Osteoblast (primary cell): ENCODE data around the gene LIN52. TPM values are rescaled to one million over a fixed set of nuclear protein-coding genes. Genes with fewer than 3 reads are reported as not detected.
A peak's percentile ranks its signal among the peaks of the same experiment; 100 is the strongest.

ENCODE experiments used
- DNase-seq: peaks from one replicate; pipeline ENCODE4 v3.0.0; 2011; ENCODE audit warnings: low spot score, mixed read lengths; ENCODE audit not compliant: insufficient read length; ENCODE audit errors: missing footprints
- H2AFZ ChIP-seq: 2 replicates; pipeline ENCODE4 v1.6.0; 2011; ENCODE audit warnings: mild to moderate bottlenecking, low read length
- H3K27ac ChIP-seq: 2 replicates; pipeline ENCODE4 v1.5.1; 2011; ENCODE audit warnings: mild to moderate bottlenecking, low read depth, low read length, moderate library complexity
- H3K27me3 ChIP-seq: 2 replicates; pipeline ENCODE4 v1.6.0; 2012; ENCODE audit warnings: mild to moderate bottlenecking, control low read depth, inconsistent platforms, low read length, moderate library complexity; ENCODE audit not compliant: insufficient read depth
- H3K36me3 ChIP-seq: 2 replicates; pipeline ENCODE4 v1.5.1; 2011; ENCODE audit warnings: mild to moderate bottlenecking, low read length, control low read depth, moderate library complexity; ENCODE audit not compliant: insufficient read depth
- H3K4me1 ChIP-seq: 2 replicates; pipeline ENCODE4 v1.5.1; 2011; ENCODE audit warnings: mild to moderate bottlenecking, low read length, control low read depth, moderate library complexity; ENCODE audit not compliant: insufficient read depth
- H3K4me2 ChIP-seq: 2 replicates; pipeline ENCODE4 v1.6.0; 2011; ENCODE audit warnings: mild to moderate bottlenecking, low read length; ENCODE audit not compliant: insufficient read depth
- H3K4me3 ChIP-seq: fragments of 200-600 bp; sonication (generic); 3 replicates; pipeline ENCODE4 v1.5.1; 2012; ENCODE audit warnings: mild to moderate bottlenecking, low read length, inconsistent platforms; ENCODE audit not compliant: insufficient read depth
- H3K79me2 ChIP-seq: 2 replicates; pipeline ENCODE4 v1.6.0; 2012; ENCODE audit warnings: mild to moderate bottlenecking, low read length, control low read depth, inconsistent platforms; ENCODE audit not compliant: insufficient read depth
- H3K9me3 ChIP-seq: 2 replicates; pipeline ENCODE4 v1.5.1; 2011; ENCODE audit warnings: low read depth, low read length, control low read depth
- H4K20me1 ChIP-seq: 2 replicates; pipeline ENCODE4 v1.6.0; 2012; ENCODE audit warnings: mild to moderate bottlenecking, low read length, control low read depth; ENCODE audit not compliant: insufficient read depth
- total RNA-seq: library from RNA; depleted of rRNA; stranded (reverse); fragments of >200 nt; gene quantifications from 2 replicates; pipeline ENCODE4 v1.2.3, GENCODE V29; 2012
- TF ChIP-seq, protein P1 (sequence below): IDR thresholded peaks from 2 replicates; pipeline ENCODE4 v1.5.1; 2011; ENCODE audit warnings: mild to moderate bottlenecking, low read depth, low read length, moderate library complexity; ENCODE audit errors: extremely low read depth

The LIN52 gene
- total RNA-seq, 1 donor, result 6.9 TPM

- Histone ChIP-seq H3K36me3 (no peaks in the 10 kb centered on the region), H3K79me2 (no peaks in the 10 kb centered on the region), H4K20me1 (no peaks in the 10 kb centered on the region), H3K4me1 (no peaks in the 10 kb centered on the region), H3K27me3 (peaks cover 46% of the 10 kb centered on the region), H2AFZ (no peak overlapping the region), H3K27ac (no peak overlapping the region), H3K4me2 (no peak overlapping the region), H3K9me3 (peaks cover 2% of the 10 kb centered on the region), H3K4me3 (no peak overlapping the region)
- no peak for DNase-seq
- TF ChIP-seq, protein P1, sequence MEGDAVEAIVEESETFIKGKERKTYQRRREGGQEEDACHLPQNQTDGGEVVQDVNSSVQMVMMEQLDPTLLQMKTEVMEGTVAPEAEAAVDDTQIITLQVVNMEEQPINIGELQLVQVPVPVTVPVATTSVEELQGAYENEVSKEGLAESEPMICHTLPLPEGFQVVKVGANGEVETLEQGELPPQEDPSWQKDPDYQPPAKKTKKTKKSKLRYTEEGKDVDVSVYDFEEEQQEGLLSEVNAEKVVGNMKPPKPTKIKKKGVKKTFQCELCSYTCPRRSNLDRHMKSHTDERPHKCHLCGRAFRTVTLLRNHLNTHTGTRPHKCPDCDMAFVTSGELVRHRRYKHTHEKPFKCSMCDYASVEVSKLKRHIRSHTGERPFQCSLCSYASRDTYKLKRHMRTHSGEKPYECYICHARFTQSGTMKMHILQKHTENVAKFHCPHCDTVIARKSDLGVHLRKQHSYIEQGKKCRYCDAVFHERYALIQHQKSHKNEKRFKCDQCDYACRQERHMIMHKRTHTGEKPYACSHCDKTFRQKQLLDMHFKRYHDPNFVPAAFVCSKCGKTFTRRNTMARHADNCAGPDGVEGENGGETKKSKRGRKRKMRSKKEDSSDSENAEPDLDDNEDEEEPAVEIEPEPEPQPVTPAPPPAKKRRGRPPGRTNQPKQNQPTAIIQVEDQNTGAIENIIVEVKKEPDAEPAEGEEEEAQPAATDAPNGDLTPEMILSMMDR, result no peak
Measured at GRCh38 chr14:74231784-74232183, 147.0 kb downstream of the LIN52 start.

GRCh38 chr14:74235017-74235416 lies 150.3 kb downstream of the LIN52 start:
- DNase-seq, result peak; percentile 41
- no peaks in the 10 kb centered on the region for H3K4me1 ChIP-seq
- H4K20me1 ChIP-seq, result peaks cover 4% of the 10 kb centered on the region
- no peak overlapping the region for H3K4me3 ChIP-seq
- TF ChIP-seq, protein P1, result no peak
- peaks cover 2% of the 10 kb centered on the region for H3K9me3 ChIP-seq
- no peak overlapping the region for H3K27ac ChIP-seq
- H3K79me2 ChIP-seq, result no peaks in the 10 kb centered on the region
- no peak overlapping the region for H2AFZ ChIP-seq
- H3K4me2 ChIP-seq, result no peak overlapping the region
- peaks cover 54% of the 10 kb centered on the region for H3K27me3 ChIP-seq
- no peaks in the 10 kb centered on the region for H3K36me3 ChIP-seq

GRCh38 chr14:74237441-74237840 lies 152.7 kb downstream of the LIN52 start:
- no peak overlapping the region for H3K4me3 ChIP-seq
- H3K27me3 ChIP-seq, result peaks cover 67% of the 10 kb centered on the region
- DNase-seq, result peak; percentile 62
- peaks cover 4% of the 10 kb centered on the region for H4K20me1 ChIP-seq
- H3K9me3 ChIP-seq, result no peaks in the 10 kb centered on the region
- H3K4me1 ChIP-seq, result no peaks in the 10 kb centered on the region
- TF ChIP-seq, protein P1, result no peak
- H3K36me3 ChIP-seq, result no peaks in the 10 kb centered on the region
- no peak overlapping the region for H3K27ac ChIP-seq
- H3K79me2 ChIP-seq, result no peaks in the 10 kb centered on the region
- no peak overlapping the region for H2AFZ ChIP-seq
- H3K4me2 ChIP-seq, result no peak overlapping the region

DNA sequence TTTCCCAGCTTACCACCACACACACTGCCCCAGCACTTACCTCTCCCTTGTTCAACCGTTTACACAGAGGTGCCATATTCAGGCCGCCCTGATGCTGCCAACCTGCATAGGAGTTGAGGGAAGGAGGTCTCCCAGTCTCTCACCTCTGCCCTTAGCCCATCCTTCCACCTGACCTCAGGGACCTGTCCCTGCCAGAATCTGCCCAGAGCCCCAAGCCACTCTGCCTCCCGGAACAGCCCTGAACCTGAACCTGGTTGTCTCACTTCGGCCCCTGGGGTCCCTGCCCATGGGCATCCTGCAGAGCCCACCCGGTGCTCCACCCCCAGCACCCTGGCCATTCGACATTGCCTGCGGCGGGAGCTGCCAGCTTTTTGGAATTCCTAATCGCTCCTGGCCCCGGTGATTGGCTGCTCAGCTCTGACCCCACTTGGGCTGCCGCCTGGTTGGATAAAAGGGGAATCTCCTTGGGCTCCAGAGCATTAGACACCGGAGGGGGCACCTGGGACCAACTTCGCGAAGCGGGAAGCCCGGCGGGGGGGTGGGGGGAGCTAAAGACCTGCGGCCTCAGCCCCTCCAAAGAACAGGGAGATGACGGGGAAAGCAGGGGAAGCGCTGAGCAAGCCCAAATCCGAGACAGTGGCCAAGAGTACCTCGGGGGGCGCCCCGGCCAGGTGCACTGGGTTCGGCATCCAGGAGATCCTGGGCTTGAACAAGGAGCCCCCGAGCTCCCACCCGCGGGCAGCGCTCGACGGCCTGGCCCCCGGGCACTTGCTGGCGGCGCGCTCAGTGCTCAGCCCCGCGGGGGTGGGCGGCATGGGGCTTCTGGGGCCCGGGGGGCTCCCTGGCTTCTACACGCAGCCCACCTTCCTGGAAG lies 154.5 kb downstream of the LIN52 start, which contains the start of gene VSX2:
Gene VSX2, plus strand, starts transcription at position 476 of the 874 bp plus-strand sequence. Its CDS starts 113 bp downstream, at position 589.
- DNase-seq, result peak; percentile 63
- Histone ChIP-seq H3K36me3 (no peaks in the 10 kb centered on the region), H4K20me1 (peaks cover 7% of the 10 kb centered on the region), H3K27ac (no peak within 1 kb of the TSS), H3K9me3 (no peaks in the 10 kb centered on the region), H3K27me3 (peaks cover 80% of the 10 kb centered on the region), H3K4me1 (no peaks in the 10 kb centered on the region), H2AFZ (no peak within 1 kb of the TSS), H3K4me2 (no peak within 1 kb of the TSS), H3K79me2 (no peaks in the 10 kb centered on the region), H3K4me3 (no peak within 1 kb of the TSS)
- TF ChIP-seq, protein P1, result no peak
